GM21529 (cell line): ENCODE results near the gene CAMK1.

ENCODE experiments used
- ATAC-seq: cut with Tn5 transposase; IDR thresholded peaks from one replicate; pipeline ENCODE4 v1.9.1; 2021; ENCODE audit not compliant: unreplicated experiment

CAMK1 gene

DNA sequence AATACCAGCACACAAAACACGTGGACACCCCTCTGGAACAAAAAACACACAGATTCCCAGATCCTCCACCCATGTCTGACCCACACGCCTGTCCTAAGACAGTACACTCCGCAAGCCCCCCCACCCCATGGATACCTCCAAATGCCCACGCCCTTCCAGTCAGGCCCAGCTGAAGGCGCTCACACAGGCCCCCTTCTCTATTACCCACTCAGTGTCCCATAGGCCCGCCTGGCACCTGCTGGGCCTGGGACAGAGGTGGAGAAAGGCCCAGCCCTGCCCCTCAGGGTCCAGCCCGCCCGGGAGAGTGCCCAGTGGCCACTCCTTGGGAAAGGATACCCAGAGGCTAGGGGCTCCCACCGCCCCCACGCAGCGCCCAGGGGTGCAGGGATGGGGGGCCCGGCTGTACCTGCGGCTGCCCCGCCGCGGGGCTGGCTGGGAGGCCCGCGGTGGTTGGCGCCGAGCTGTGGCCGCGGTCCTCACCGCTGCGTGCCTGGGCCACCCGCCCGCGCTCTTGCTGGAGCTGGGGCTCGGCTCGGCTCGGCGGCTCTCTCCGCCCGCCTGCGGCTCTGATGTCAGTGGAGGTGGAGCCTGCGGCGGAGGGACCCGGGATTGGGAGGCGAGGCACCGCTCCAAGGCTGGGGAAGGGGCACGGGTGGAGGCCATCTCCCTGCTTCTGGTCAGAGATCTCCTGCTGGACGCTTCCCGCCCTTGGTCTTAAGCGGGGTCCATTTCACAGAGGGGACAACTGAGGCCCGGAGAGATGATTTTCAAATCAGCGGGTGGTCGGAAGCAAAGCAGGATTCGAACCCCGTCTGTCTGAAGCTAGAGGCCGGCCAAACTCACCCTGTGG is at the start of gene CAMK1:
Gene CAMK1, minus strand, starts transcription at position 522 of the 850 bp plus-strand sequence. CDS start 2,198 bp downstream, outside the sequence.
- peak; percentile 79 for ATAC-seq

DNA sequence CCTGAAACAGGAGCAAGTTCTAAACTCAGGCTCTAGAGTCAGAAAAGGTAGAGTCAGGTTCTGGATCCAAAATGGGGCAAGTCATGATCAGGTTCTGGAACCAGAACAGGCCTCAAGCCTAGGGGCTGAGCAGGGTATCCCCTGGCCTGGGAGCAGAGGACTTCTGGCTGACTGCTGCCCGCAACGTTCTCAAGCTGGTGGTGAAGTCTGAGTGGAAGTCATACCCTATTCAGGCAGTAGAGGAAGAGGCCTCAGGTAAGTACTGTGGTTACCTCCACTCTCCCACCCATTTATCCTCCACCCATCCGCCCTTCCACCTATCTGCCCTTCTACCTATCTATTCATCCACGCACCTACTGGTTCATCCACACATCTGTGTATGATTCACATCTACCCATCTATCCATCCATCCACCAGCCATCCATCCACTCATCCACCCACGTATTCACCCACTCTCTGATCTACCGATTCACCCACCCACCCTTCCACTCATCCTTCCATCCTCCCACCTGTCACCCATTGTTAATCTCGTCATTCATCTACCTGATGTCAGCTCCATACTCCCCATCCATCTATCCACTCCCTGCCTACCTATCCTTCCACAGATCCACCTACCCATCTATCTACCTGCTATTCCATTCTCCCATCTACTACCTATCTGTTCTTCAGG is 49.1 kb upstream of the CAMK1 start:
- no peak for ATAC-seq

DNA sequence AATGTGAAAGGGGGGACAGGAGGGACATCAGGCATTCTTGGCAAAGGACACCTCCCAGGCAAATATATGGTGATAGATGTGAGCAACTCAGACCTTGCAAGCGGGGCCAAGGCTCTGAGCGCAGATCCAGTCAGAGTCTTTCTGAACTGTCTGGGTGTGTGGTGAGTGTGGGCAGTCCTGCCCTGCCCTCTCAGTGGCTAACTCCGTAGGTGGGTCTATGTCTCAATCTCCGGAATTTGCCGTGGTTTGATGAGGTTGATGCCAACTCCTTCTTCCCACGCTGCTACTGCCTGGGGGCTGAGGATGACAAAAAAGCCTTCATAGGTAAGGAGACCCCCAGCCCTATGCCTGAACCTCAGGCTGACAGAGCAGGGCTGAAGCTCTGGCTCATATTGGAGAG is 47.7 kb upstream of the CAMK1 start:
- no peak for ATAC-seq

DNA sequence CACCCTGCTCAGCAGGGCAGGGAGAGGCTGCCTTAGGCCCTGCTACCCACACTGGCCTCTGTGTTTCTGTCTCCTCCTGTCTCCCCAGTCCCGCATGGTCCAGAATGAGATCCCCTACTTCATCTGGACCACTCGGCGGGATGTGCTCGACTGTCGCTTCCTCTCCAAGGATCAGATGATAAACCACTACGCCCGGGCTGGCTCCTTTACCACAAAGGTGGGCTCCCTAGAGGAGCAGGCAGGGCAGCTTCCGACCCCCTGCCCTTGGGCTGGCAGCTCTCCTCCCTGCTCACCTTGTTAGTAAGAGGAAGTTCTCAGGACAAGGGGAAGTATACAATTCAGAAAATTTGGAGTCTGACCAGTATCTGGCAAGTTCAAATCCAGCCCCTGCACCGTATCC is 46.2 kb upstream of the CAMK1 start:
- ATAC-seq, result no peak

DNA sequence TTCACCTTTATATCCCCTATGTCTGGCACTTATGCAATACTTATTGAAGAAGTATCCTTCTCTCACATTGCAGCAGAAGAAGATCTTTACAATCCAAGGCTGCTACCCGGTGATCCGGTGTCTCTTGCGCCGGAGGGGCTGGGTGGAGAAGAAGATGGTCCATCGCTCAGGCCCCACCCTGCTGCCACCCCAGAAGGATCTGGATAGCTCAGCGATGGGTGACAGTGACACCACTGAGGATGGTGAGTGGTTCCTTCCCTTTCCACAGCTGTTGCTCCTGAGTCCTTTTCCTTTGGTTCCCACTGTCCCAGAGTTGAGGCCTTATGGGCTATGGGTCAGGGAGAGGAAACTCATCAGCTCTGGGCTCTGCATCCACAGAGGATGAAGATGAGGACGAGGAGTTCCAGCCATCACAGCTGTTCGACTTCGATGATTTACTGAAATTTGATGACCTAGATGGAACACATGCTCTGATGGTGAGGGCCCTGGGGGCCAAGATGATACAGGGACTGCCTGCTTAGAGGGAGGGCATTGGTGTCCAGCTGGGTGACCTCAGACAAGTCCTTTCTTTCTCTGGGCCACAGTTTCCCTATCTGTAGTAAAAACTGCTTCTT is 43.2 kb upstream of the CAMK1 start:
- no peak for ATAC-seq

DNA sequence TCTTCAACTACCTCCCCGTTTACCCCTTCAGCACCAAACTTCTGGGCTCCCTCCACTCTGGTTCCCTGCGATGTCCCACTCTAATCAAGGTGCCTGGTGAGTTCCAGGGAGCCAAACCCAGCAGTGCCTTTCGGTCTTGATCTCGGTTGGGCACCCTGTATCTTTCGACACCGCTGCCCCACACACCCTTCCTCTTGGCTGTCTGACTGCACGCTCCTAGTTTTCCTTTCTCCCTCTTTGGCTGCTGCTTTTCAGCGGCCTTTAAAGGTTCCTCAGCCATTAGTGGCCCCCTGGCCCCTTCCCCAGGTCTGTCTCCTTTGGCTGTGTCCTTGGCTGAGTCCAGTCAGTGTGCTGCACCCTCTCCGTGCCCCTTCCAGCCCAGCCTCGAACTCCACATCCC is 41.1 kb upstream of the CAMK1 start:
- ATAC-seq, result no peak

DNA sequence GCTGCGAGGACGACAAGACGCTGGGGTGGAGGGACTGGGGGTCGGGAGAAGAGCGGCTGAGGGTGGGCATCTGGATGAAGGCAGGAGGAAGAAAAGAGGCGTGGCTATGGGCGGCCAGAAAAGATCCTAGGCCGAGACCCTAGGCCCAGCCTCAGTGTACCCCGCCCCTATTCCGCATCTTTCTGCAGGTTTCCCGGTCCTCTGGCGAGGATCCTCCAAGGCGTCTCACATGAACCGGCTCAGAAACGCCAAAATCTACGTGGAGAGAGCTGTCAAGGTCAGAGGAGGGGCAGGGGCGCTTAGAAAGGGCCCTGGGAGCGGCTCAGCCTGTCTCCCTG is 40.7 kb upstream of the CAMK1 start:
- ATAC-seq, result no peak

DNA sequence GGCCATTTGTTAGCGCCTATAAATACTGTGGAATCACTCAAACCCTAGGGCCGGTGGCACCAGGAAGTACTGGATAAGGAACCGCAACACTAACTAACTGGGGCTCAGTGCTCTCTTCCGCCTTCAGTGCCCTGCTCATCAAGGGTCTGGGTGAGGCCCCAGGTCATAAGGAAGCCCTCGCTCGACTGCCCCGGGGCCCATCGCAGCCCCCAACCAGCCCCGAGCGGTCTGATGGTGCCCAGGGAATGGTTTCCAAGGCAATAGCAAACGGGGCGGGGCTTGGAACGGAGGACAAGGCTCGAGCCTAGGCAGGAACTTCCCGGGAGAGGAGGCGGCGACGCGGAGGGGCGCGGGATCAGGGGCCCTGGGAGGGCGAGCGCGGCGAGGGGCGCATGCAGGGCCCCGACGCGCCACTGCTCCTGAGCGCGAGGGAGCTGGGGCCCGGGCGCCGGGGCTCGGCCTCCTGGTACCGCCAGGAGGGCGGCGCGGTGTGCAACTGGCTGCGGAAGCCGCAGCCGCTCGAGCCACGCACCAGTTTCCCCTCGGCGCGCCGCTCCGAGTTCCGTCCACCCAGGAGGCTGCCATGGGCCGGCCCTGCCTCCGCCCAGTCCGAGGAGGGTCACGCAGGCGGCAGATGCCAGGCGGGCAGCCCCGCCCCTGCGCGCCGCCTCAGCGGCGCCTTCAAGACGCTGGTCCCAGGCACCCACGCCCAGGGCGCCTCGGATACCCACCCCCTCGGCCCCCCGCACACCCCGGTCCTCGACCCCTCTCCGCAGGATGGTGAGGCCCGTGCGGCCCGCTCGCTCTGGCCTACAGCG is 40.1 kb upstream of the CAMK1 start, which contains the start of gene TTLL3:
Gene TTLL3, plus strand, starts transcription at position 648 of the 818 bp plus-strand sequence. CDS start 400 bp downstream, outside the sequence.
- ATAC-seq, result peak; percentile 65

DNA sequence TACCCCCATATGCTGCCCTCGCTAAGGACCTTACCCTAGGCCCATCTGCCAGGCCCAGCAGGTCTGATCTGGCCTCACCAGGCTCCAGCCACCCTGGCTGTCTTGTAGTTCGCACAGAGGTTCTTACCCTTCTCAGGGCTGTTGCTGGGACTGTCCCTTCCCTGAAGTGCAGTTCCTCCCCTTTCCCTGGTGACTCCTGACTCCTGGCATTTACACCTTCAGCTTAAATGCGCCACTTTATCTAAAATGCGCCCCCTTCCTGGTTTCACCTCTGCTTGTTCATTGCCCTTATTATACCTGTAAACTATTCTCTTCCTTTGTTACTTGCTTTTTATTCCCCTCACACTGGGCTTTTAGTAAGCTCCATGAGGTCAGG is 39.5 kb upstream of the CAMK1 start:
- ATAC-seq, result peak; percentile 35

DNA sequence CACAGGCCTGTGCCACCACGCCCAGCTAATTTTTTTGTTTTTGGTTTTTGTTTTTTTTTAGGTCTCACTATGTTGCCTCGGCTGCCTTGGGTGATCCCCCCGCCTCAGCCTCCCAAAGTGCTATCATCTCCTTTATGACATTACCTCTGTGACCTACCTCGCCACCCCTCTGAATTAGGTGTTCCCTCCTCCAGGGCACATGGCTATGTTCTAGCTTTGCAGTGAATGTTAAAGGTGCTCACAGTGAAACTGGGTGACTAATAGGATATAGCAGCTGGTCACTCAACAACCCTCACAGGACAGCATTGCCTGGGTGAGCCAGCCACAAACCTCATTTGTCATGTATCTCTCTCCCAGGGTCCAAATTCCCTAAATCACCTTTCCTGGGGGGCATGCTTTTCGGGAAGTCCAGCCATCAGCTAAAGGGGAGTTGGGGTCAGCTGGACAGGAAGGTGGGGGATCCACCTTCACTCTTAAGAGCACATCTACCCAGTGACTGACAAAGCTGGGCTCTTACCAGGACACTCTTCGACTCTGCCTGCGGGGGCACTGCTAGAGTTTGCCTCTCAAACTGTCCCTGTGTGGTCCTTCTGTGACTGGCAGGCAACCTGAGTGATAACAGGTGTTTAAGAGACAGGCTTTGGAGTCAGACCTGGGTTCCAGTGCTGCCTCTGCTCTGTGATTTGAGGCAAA is 38.7 kb upstream of the CAMK1 start:
- peak; percentile 37 for ATAC-seq

DNA sequence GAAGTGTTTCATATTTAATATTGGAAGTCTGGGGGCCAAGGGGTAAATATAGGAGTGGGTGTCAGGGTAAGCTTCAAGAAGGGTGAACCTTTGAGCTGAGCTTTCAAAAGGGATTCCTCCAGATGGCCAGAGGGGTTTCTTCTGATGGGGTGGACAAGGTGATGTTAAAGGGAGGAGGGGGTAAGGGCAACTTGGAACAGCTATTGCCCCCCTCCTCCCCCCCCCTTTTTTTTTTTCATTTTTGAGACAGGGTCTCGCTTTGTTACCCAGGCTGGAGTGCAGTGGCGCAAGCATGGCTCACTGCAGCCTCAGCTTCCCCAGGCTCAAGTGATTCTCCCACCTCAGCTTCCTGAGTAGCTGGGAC is 38.2 kb upstream of the CAMK1 start:
- ATAC-seq, result no peak

DNA sequence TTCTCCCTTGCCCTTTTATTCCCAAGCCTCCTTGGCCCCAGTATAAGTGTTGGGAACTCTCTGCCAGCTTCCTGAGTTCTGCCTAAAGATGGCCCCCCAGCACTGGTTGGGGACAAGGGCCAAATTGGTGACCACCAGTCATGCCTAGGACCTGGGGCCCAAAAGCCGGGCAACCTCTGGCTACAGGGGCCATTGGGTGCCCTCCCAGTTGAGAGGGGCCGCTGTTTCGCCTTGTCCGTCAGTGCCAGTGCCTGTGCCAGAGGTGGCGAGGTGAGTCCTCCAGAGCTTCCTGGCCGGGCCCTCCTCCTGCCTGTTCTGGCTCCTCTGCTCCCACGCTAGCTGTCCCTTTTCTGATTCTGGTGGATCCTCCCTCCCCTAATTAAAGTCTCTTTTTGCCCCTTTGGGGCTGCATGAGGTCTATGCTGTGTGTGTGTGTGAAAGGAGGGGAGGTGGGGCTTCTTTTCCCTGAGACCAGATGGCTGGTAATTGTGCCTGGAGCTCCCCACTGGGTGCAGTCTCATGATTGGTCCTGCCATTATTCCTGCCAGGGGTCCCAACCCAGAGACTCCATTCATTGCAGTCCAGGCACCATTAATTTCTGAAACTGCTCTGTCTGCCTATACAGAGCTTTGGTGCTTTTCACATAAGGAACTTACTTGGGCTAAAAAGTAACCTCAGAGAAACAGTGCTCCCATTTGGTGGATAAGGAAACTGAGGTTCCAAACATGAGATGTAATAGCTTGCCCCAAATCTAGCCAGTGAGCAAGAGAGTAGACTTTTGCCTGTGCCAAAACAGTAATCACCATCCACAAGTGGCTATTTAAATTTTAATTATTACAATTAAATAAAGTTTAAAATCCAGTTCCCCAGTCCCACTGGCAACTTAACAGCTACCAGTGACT is 37.2 kb upstream of the CAMK1 start:
- no peak for ATAC-seq

DNA sequence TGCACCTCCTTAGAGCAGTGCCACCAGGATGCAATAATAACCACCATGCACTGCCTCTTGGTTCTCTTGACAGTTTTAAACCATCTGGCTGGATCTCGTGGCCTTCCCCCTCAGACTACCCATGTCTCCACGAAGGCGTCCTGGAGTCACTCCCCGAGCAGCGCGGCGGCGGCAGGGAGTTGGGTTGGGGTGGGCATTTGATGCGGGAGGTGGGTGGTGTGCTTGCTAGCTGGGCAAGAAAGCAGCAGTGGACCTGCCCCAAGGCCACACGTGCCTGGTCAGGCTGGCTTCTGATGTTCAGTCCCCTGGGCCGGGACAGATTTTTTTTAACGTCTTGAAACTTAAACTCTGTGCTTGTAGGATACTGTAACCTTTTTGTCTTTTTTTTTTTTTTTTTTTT is 36.4 kb upstream of the CAMK1 start:
- no peak for ATAC-seq

DNA sequence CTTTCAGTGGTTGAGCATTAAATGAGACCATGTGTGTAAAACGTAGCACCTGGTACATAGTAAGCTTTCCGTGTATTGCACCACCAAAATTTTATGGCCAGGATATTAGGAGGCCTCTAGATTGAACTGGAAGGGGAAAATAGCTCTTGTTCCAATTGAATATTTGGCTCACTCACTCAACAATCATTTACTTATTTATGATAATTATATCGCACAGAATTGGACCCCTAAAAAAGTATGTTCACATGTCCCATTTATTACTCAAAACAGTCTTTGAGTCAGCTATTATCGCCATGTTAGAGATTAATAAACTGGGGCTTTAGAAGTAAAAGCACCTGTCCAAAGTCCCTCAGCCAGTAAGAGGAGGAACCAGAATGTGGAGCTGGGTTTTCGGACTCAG is 35.2 kb upstream of the CAMK1 start:
- no peak for ATAC-seq

DNA sequence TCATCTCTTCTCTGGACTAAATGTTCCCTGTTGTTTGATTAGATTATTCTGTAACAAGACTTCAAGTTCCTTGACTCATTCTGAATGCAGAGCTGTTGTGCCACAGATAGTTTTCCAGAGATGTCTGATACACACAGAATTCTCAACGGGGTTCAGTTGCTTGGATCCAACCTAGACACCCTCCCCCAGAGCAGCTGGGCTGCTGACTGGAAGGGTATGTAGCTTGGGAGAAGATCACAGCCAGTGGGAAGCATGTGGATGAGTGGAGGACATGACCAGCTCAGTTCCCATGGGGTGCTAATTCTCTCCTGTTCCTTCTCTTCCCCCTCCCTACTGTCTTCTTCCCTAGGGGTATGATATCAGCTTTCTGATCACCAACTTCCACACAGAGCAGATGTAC is 33.7 kb upstream of the CAMK1 start:
- ATAC-seq, result no peak

DNA sequence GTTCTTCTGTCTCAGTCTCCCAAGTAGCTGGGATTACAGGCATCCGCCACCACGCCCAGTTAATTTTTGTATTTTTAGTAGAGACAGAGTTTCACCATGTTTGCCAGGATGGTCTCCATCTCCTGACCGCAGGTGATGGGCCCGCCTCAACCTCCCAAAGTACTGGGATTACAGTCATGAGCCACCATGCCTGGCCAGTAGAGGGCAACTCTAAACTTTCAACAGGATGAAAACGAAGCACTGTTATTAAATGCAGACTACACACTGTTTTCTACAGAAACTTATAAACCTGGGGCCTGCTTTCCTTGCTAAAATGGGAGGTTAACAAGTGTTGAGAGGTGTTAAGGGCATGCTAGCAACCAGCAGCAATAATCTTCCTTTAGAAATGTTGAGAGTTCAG is 30.8 kb upstream of the CAMK1 start:
- no peak for ATAC-seq

DNA sequence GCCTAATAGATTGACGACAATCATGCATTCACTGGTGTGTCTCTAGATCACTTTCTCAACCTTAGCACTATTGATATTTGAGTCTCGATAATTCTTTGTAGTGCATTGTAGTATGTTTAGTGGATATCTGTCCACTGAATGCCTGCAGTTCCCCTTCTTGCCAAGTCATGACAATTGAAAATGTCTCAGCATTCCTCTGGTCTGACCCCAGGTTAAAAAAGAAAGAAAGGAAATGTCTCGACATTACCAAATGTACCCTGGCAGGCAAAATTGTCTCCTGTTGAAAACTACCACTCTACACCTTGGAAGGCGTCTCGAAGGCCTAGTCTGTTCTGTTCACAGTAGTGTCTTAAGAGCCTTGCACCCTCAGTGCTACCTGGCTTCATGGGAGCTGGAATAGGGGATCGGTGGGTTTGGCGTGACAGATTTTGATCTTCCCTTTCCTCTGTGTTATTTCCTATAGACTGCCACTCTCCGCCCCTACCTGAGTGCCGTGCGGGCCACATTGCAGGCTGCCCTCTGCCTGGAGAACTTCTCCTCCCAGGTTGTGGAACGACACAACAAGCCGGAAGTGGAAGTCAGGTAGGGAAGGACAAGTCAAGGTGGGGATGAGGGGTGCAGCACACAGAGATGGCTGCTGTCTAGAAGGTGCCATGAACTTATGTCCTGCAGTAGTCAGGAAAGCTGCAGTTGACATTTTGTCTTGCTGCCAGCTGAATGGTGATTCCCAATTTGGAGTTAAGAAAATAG is 27.6 kb upstream of the CAMK1 start:
- ATAC-seq, result no peak

DNA sequence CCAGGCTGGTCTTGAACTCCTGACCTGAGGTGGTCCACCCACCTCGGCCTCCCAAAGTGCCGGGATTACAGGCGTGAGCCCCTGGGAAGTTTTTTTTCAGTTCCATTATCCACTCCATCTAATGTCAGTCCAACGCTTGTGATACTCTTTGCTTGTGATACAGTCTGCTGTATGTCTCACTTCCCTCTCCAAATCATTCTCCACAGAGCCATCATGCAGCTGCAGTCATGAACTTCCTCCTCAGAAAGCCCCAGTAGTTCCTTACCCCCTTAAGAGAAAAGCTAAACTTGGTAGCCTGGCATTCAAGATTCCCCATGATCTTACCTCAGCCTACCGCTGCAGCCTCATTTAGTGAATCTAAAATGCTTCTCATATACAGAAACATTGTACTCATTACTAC is 25.5 kb upstream of the CAMK1 start:
- ATAC-seq, result no peak

DNA sequence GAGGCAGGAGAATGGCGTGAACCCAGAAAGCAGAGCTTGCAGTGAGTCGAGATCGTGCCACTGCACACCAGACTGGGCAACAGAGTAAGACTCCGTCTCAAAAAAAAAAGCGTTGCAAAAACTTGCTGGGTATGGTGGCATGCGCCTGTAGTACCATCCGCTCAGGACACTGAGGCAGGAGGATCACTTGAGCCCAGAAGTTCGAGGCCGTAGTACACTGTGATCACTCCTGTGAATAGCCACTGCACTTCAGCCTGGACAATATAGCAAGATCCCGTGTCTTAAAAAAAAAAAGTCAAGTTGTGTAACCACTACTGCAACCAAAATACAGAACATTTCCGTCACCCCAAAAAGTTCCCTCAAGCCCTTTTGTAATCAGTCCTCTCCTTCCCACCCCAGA is 24.7 kb upstream of the CAMK1 start:
- ATAC-seq, result no peak
